Caco-2 (cell line): ENCODE data around the gene HOXA2. TPM values are rescaled to one million over a fixed set of nuclear protein-coding genes. Genes with fewer than 3 reads are reported as not detected.

Source experiments
- BruUV-seq: library from RNA; stranded (reverse); fragments of 400-500 nt; replicated peaks from 2 replicates; lab custom pipeline; 2021; lab: Mats Ljungman, UMichigan
- CTCF ChIA-PET: fragments of 300-600 bp; sonication (Branson Sonifier 250); formaldehyde crosslinking; loops from one replicate; lab custom pipeline; 2022; ENCODE audit warnings: antibody characterized with exemption; lab: Charles Lee
- POLR2A ChIA-PET: fragments of 300-600 bp; sonication (Branson Sonifier 250); formaldehyde crosslinking; loops from one replicate; lab custom pipeline; 2022; ENCODE audit warnings: antibody characterized with exemption; lab: Charles Lee
- DNase-seq, 2 experiments: peaks; one replicate each; pipeline versions ENCODE4 v3.0.0 to v3.0.0-alpha.2; 2020 to 2022
- H3K27me3 ChIP-seq: replicated peaks from 2 replicates; pipeline ENCODE4 v1.6.0; 2011; ENCODE audit warnings: low read length; ENCODE audit not compliant: control insufficient read depth, insufficient read depth
- H3K36me3 ChIP-seq: 2 replicates; pipeline ENCODE4 v1.5.1; 2011; ENCODE audit warnings: low read length; ENCODE audit not compliant: control insufficient read depth, insufficient read depth
- H3K4me1 ChIP-seq: fragments of 250-450 bp; sonication (Bioruptor Pico); 2 replicates; pipeline ENCODE4 v1.5.1; 2020; ENCODE audit warnings: mild to moderate bottlenecking
- H3K4me3 ChIP-seq: 2 replicates; pipeline ENCODE4 v1.5.1; 2011; ENCODE audit warnings: low read depth, mild to moderate bottlenecking, control low read depth, low read length
- H3K9me3 ChIP-seq: fragments of 250-450 bp; sonication (Bioruptor Pico); 2 replicates; pipeline ENCODE4 v1.5.1; 2020; ENCODE audit warnings: mild to moderate bottlenecking, moderate library complexity
- H3K27ac Mint-ChIP-seq: one replicate; pipeline ENCODE4 v1.8.0; 2022; ENCODE audit warnings: mixed read lengths; ENCODE audit not compliant: unreplicated experiment
- H3K27me3 Mint-ChIP-seq: one replicate; pipeline ENCODE4 v1.8.0; 2022; ENCODE audit warnings: mixed read lengths; ENCODE audit not compliant: insufficient read depth, unreplicated experiment
- H3K36me3 Mint-ChIP-seq: one replicate; pipeline ENCODE4 v1.8.0; 2022; ENCODE audit warnings: mild to moderate bottlenecking, mixed read lengths; ENCODE audit not compliant: insufficient read depth, unreplicated experiment
- H3K4me1 Mint-ChIP-seq: one replicate; pipeline ENCODE4 v1.8.0; 2022; ENCODE audit warnings: low read depth, mixed read lengths; ENCODE audit not compliant: unreplicated experiment
- H3K4me3 Mint-ChIP-seq: one replicate; pipeline ENCODE4 v1.8.0; 2022; ENCODE audit warnings: mild to moderate bottlenecking, moderate library complexity, mixed read lengths; ENCODE audit not compliant: unreplicated experiment
- H3K9me3 Mint-ChIP-seq: one replicate; pipeline ENCODE4 v1.8.0; 2022; ENCODE audit warnings: mixed read lengths; ENCODE audit not compliant: unreplicated experiment
- intact Hi-C: fragments of 100-400 bp; cut with micrococcal nuclease; formaldehyde crosslinking; loops from one replicate; pipeline ENCODE4 v1.10.0; 2022; ENCODE audit not compliant: unreplicated experiment
- total RNA-seq: library from RNA; stranded (reverse); gene quantifications from 2 replicates; pipeline ENCODE4 v1.2.3, GENCODE V29; 2022
- TF ChIP-seq, protein P1 (sequence below), 2 experiments: fragments of 200-600 bp in 1 of 2; IDR thresholded peaks; 1 replicate in 1 of 2; 2 replicates in 1 of 2; pipeline versions ENCODE4 v1.5.1 to v1.8.0; 2011 to 2022; ENCODE audit warnings: antibody characterized with exemption in 1 of 2, control low read depth in 1 of 2, inconsistent platforms in 1 of 2, low read depth in 1 of 2, low read length in 1 of 2, mild to moderate bottlenecking in 1 of 2, moderate library complexity in 1 of 2; ENCODE audit not compliant: insufficient read depth in 1 of 2, severe bottlenecking in 1 of 2, unreplicated experiment in 1 of 2

Gene HOXA2
- total RNA-seq, 1 experiment from 2014 or later, result 1.5 TPM

DNA sequence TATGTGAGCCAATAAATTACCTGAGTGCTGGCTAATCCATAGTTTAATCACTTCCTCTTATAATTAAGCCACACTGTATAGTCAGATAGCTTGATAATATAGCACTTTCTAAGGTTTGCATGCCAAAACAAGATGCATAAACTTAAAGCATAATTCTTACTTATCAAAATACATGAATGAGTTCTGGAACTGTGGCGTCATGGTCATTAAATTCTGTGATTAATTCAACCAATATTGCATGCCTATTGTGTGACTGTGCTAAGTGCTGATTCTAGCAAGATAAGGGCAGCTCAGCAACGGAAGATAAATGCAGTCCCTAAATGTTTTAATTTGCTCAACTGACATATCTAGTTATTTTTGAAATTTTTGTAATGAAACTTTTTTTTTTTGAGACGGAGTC lies 36.3 kb downstream of the HOXA2 start:
- POLR2A ChIA-PET, result no interaction called here
- no peaks in the 10 kb centered on the region for H3K4me1 Mint-ChIP-seq
- H3K27me3 Mint-ChIP-seq, result no peaks in the 10 kb centered on the region
- intact Hi-C loops, result no loop called here
- no peaks in the 10 kb centered on the region for H3K36me3 ChIP-seq
- CTCF ChIA-PET, result no interaction called here
- no peak overlapping the region for H3K4me3 Mint-ChIP-seq
- BruUV-seq, result no TSS peak
- H3K36me3 Mint-ChIP-seq, result no peaks in the 10 kb centered on the region
- no peaks in the 10 kb centered on the region for H3K27me3 ChIP-seq
- H3K9me3 Mint-ChIP-seq, result no peaks in the 10 kb centered on the region
- H3K4me1 ChIP-seq, result 0 out of 2 replicates have a peak, but pooled peaks cover 3% of the 10 kb centered on the region
- H3K9me3 ChIP-seq, result no peaks in the 10 kb centered on the region
- no peak for DNase-seq
- H3K27ac Mint-ChIP-seq, result no peak overlapping the region
- no peak overlapping the region for H3K4me3 ChIP-seq
- TF ChIP-seq, protein P1, sequence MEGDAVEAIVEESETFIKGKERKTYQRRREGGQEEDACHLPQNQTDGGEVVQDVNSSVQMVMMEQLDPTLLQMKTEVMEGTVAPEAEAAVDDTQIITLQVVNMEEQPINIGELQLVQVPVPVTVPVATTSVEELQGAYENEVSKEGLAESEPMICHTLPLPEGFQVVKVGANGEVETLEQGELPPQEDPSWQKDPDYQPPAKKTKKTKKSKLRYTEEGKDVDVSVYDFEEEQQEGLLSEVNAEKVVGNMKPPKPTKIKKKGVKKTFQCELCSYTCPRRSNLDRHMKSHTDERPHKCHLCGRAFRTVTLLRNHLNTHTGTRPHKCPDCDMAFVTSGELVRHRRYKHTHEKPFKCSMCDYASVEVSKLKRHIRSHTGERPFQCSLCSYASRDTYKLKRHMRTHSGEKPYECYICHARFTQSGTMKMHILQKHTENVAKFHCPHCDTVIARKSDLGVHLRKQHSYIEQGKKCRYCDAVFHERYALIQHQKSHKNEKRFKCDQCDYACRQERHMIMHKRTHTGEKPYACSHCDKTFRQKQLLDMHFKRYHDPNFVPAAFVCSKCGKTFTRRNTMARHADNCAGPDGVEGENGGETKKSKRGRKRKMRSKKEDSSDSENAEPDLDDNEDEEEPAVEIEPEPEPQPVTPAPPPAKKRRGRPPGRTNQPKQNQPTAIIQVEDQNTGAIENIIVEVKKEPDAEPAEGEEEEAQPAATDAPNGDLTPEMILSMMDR (IDR thresholded peaks at IDR 0.05; ENCODE audit: insufficient read depth in 1 of 2, low read depth in 1 of 2, low read length in 1 of 2, severe bottlenecking in 1 of 2, unreplicated experiment in 1 of 2), result no peak

DNA sequence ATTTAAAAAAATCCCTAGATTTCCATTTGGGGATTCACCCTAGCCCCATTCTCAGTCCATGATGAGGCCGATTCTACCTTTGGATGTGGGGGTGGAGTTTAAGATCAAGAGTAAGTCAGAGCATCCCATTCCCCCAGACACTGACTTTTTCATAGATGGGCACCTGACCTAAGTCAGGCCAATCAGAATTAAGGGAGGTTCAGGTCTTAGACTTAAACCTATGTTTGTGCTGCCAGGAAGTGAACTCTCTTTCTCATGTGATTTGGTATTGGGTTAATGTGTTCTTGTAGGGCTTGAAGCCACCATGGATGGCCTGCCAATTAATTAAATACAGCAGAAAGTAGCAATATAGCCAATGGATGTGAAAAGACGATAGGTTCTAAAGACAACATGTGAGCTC lies 36.8 kb downstream of the HOXA2 start:
- Mint-ChIP-seq H3K27me3 (no peaks in the 10 kb centered on the region), H3K36me3 (no peaks in the 10 kb centered on the region), H3K4me1 (peaks cover 4% of the 10 kb centered on the region), H3K4me3 (no peak overlapping the region), H3K9me3 (no peaks in the 10 kb centered on the region), H3K27ac (no peak overlapping the region)
- no peak for DNase-seq
- 0 out of 2 replicates have a peak, but pooled peaks cover 3% of the 10 kb centered on the region for H3K4me1 ChIP-seq
- no peak overlapping the region for H3K4me3 ChIP-seq
- no peaks in the 10 kb centered on the region for H3K27me3 ChIP-seq
- H3K9me3 ChIP-seq, result no peaks in the 10 kb centered on the region
- no peaks in the 10 kb centered on the region for H3K36me3 ChIP-seq
- ChIA-PET CTCF (no interaction called here), POLR2A (no interaction called here)
- no TSS peak for BruUV-seq
- intact Hi-C loops, result no loop called here
- TF ChIP-seq, protein P1 (IDR thresholded peaks at IDR 0.05; ENCODE audit: insufficient read depth in 1 of 2, low read depth in 1 of 2, low read length in 1 of 2, severe bottlenecking in 1 of 2, unreplicated experiment in 1 of 2), result no peak

DNA sequence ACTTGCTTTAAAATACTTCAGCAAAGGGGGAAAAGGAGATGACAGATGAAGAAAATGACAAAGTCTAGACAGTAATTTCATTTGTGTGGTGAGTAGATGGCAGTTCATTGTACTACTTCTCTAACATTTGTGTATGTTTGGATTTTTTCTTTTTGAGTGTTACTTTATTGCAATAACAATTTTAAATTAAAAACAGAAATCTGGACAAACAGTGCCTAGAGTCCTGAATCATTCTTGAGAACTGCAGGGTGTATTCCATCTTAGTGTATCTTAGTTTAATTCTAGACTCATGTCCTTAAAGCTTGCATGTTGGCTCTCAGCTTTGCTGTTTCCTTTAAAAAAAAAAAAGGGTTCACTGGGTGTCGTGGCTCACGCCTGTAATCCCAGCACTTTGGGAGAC lies 37.8 kb downstream of the HOXA2 start:
- no peak overlapping the region for H3K4me3 Mint-ChIP-seq
- no TSS peak for BruUV-seq
- H3K36me3 ChIP-seq, result no peaks in the 10 kb centered on the region
- TF ChIP-seq, protein P1 (IDR thresholded peaks at IDR 0.05; ENCODE audit: insufficient read depth in 1 of 2, low read depth in 1 of 2, low read length in 1 of 2, severe bottlenecking in 1 of 2, unreplicated experiment in 1 of 2), result no peak
- no peak overlapping the region for H3K27ac Mint-ChIP-seq
- no peaks in the 10 kb centered on the region for H3K27me3 ChIP-seq
- intact Hi-C loops, result no loop called here
- H3K4me1 ChIP-seq, result 0 out of 2 replicates have a peak, but pooled peaks cover 3% of the 10 kb centered on the region
- peaks cover 5% of the 10 kb centered on the region for H3K4me1 Mint-ChIP-seq
- no peak overlapping the region for H3K4me3 ChIP-seq
- no peaks in the 10 kb centered on the region for H3K27me3 Mint-ChIP-seq
- CTCF ChIA-PET, result no interaction called here
- H3K9me3 ChIP-seq, result no peaks in the 10 kb centered on the region
- no peaks in the 10 kb centered on the region for H3K36me3 Mint-ChIP-seq
- POLR2A ChIA-PET, result no interaction called here
- no peaks in the 10 kb centered on the region for H3K9me3 Mint-ChIP-seq
- no peak for DNase-seq
